Psoas muscle (tissue), 8 donors: ENCODE results near the gene SPTBN5. TPM values are rescaled to one million over a fixed set of nuclear protein-coding genes. Genes with fewer than 3 reads are reported as not detected.

ENCODE experiments used
- ATAC-seq, 4 donors: fragments of 200-7000 bp; cut with Tn5 transposase; one replicate each; pipeline ENCODE4 v1.9.1; 2020; ENCODE audit warnings: moderate library complexity in 3 of 4, mild to moderate bottlenecking in 2 of 4
- DNase-seq, 2 donors: peaks; one replicate each; pipeline ENCODE4 v3.0.0-alpha.2; 2020
- H3K27ac ChIP-seq: fragments of 200-600 bp; one replicate; pipeline ENCODE4 v1.8.0; 2022
- H3K27me3 ChIP-seq, 3 donors: fragments of 200-600 bp in 1 of 3; one replicate each; pipeline versions ENCODE4 v1.6.1 to v1.8.0; 2013 to 2022; ENCODE audit warnings: low read length in 2 of 3, mild to moderate bottlenecking in 2 of 3, moderate library complexity in 1 of 3; ENCODE audit not compliant: insufficient read depth in 3 of 3
- H3K36me3 ChIP-seq, 2 donors: fragments of 200-600 bp in 1 of 2; one replicate each; pipeline versions ENCODE4 v1.6.1 to v1.8.0; 2013 to 2022; ENCODE audit warnings: low read depth in 1 of 2, mild to moderate bottlenecking in 1 of 2, moderate library complexity in 1 of 2; ENCODE audit not compliant: insufficient read depth in 1 of 2
- H3K4me1 ChIP-seq: fragments of 200-600 bp; one replicate; pipeline ENCODE4 v1.8.0; 2022
- H3K4me3 ChIP-seq: fragments of 200-600 bp; one replicate; pipeline ENCODE4 v1.8.0; 2022; ENCODE audit warnings: mild to moderate bottlenecking
- H3K9me3 ChIP-seq: fragments of 200-600 bp; one replicate; pipeline ENCODE4 v1.8.0; 2022
- WGBS, 3 donors: extraction: QIAGEN DNeasy Blood & Tissue Kit; methylation state at CpG; one replicate each; pipeline versions ENCODE4 v1.1.6 to v1.1.7; 2013; 5-methylcytosine and 5-hydroxymethylcytosine counted together
- intact Hi-C, 2 donors: fragments of 100-400 bp; cut with DNase I; formaldehyde crosslinking; loops; one replicate each; pipeline versions ENCODE4 v1.11.0 to v1.14.2; 2022
- polyA plus RNA-seq, 3 donors: library from polyadenylated mRNA; stranded (reverse); fragments of 200-250 nt; gene quantifications; one replicate each; pipeline ENCODE4 v1.2.3, GENCODE V29; 2013
- total RNA-seq, 4 donors: library from RNA; stranded (reverse); fragmentation: NEBNext Ultra II Directional in 2 of 4; extraction: Animal tissue kit (Norgen Biotek cat#: 25700) in 2 of 4; gene quantifications; one replicate each; pipeline versions ENCODE4 v1.2.1 to v1.2.4, GENCODE V29; 2021 to 2023
- TF ChIP-seq, protein P1 (sequence below): fragments of 200-600 bp; IDR thresholded peaks from one replicate; pipeline ENCODE4 v1.8.0; 2022; ENCODE audit warnings: antibody characterized with exemption
- donor health status: healthy with polysubstance abuse.
- donor health status: DM: no; HTN: no; CAD: no; lungs with moderate emphysema.
- donor health status: Bipolar disorder and iron deficiency.
- donor health status: healthy.
- donor health status: DM: yes; HTN: yes; CAD: no.
- donor health status: DM: no; HTN: no; CAD: no.
- donor health status: DM: no; HTN: no; CAD: no.
- donor health status: DM: yes; HTN: yes; CAD: no.

Gene SPTBN5
- total and polyA plus RNA-seq, 7 donors: 0.10 to 0.47 (median 0.22) TPM

DNA sequence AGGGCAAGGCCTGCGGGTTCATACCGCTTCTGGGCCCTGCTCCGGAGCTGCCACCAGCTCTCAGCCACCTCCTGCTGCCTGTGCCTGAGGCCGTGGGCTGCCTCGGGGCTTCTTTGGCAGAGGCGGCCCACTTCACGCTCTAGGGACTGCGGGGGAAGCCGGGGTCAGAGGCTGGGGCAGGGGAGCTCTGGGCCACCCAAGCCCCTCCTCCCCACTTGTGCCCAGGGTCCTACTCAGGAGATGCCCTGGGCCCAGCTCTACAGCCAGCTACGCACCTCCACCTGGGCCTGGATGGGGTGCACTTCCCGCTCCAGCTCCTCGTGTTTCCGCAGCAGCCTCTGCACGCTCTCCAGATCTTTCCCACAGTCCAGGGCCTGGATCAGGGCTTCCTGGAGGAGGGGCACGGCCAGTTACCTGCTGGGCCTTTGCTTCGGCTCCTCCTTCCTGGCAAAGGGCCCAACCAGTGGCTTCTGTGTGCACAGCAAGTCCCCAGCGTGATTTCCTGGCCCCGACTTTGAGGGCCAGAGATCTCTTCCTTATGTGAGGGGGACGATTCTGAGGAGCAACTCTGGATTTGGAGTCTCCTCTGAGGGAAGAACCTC, 31.2 kb downstream of the SPTBN5 start:
- Histone ChIP-seq H3K27me3 (no peaks in the 10 kb centered on the region), H3K36me3 (no peaks in the 10 kb centered on the region), H3K9me3 (no peaks in the 10 kb centered on the region), H3K4me3 (no peak overlapping the region), H3K4me1 (no peaks in the 10 kb centered on the region), H3K27ac (no peak overlapping the region)
- DNase-seq: no peak
- WGBS, 3 donors: 84 to 88% (median 85%) methylated on average over 16 to 19 of the region's 19 CpGs
- no peak for ATAC-seq
- intact Hi-C loops: no loop called here
- TF ChIP-seq, protein P1, sequence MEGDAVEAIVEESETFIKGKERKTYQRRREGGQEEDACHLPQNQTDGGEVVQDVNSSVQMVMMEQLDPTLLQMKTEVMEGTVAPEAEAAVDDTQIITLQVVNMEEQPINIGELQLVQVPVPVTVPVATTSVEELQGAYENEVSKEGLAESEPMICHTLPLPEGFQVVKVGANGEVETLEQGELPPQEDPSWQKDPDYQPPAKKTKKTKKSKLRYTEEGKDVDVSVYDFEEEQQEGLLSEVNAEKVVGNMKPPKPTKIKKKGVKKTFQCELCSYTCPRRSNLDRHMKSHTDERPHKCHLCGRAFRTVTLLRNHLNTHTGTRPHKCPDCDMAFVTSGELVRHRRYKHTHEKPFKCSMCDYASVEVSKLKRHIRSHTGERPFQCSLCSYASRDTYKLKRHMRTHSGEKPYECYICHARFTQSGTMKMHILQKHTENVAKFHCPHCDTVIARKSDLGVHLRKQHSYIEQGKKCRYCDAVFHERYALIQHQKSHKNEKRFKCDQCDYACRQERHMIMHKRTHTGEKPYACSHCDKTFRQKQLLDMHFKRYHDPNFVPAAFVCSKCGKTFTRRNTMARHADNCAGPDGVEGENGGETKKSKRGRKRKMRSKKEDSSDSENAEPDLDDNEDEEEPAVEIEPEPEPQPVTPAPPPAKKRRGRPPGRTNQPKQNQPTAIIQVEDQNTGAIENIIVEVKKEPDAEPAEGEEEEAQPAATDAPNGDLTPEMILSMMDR: no peak

DNA sequence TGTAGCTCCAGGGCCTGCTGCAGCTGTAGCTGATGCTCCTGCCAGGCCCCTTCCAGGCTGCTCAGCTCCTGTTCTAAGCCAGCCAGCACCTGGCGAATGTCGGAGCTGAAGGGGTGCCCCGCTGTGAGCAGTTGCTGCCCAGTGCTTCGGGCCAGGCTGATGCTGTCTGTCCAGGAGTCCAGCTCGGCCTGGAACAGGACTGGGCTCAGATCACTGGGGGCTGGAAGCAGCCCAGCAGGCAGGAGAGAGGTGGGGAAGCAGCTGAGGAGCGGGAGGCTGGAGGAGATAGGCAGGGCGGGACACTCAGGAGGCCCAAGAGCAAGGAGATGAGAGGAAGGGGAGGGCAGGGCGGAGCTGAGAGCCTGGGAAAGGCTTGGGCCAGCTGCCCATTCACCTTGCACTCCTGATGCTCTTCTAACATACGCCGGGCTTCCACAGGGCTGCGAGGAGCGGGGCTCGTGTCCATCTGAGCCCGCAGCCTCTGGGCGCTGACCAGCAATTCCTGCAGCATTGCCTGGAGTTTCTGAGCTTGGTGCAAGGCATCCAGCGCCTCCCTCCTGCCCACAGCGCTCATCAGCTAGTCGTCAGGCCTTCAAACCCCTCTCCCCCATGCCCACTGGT, 32.0 kb downstream of the SPTBN5 start:
- 80 to 83% (median 80%) methylated on average over 15 to 18 of the region's 18 CpGs for WGBS, 3 donors
- ATAC-seq (no peak), DNase-seq (no peak)
- Histone ChIP-seq H3K27ac (no peak overlapping the region), H3K9me3 (no peaks in the 10 kb centered on the region), H3K27me3 (no peaks in the 10 kb centered on the region), H3K36me3 (no peaks in the 10 kb centered on the region), H3K4me3 (no peak overlapping the region), H3K4me1 (no peaks in the 10 kb centered on the region)
- intact Hi-C loops: no loop called here
- TF ChIP-seq, protein P1: no peak

DNA sequence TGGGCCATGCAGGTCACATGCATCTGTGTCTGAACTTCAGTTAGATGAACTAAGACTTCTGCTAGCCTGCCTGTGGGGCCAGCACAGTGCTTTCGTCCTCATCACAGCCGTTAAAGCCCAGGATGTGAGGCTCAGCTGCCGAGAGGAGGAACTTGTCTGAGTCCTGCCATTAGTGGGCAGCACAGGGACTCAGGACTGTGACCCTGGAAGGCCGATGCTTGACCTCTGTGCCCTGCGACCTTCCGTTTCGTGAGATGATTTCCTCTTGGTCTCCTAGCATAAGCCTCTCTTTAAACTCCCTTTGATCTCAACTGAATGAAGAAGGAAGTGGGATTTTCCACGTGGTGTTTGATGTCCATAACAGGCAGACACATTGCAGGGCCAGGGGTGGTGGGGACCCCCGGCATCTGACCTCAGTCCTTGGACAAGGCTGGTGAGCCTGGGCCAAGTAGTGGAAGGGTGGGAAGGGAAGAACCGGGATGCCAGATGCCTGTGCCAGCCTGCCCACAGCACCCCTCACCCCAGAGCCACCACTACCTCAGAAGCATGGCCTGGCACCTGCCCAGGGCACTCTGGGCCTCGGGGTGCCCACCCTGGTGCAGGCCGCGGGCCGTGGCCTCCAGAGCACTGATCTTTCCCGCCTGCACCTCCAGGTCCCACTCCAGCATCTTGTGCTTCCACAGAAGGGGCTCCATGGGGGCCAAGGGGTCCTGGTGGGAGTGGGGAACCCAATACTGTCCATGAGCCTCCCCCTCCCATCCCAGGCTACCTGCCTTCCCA, 33.6 kb downstream of the SPTBN5 start:
- no peak for DNase-seq
- intact Hi-C loops: no loop called here
- Histone ChIP-seq H3K4me3 (no peak overlapping the region), H3K4me1 (no peaks in the 10 kb centered on the region), H3K9me3 (no peaks in the 10 kb centered on the region), H3K27me3 (peaks cover 0 to 1% (median 0%) of the 10 kb centered on the region in 3 donors), H3K27ac (no peak overlapping the region), H3K36me3 (no peaks in the 10 kb centered on the region)
- ATAC-seq: no peak
- TF ChIP-seq, protein P1: no peak
- WGBS, 3 donors: 62 to 68% (median 63%) methylated on average over 15 of the region's 15 CpGs

DNA sequence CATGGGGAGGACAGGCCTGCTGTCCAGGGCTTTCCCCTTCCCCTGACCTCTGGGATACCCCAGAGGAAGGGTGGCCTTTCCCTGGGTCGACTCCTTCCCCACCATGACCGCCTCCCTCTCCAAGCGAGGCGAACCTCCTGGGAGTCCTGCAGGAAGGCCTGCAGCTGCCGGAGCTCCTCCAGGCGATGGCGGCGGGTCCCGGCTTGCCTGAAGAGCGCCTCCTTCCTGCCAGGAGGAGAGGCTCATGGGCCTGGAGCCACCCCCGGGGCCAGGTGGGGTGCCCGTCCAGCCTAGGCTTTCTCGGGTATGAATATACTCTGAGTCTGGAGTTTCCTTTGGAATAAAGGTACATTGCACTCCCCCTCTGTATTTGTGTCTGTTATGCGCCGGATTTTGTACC, 35.1 kb downstream of the SPTBN5 start:
- WGBS, 3 donors: 72 to 86% (median 77%) methylated on average over 15 of the region's 15 CpGs
- H3K4me3 ChIP-seq: no peak overlapping the region
- H3K36me3 ChIP-seq: no peaks in the 10 kb centered on the region
- no peaks in the 10 kb centered on the region for H3K4me1 ChIP-seq
- TF ChIP-seq, protein P1: no peak
- DNase-seq (no peak), ATAC-seq (no peak)
- intact Hi-C loops: no loop called here
- H3K9me3 ChIP-seq: no peaks in the 10 kb centered on the region
- no peak overlapping the region for H3K27ac ChIP-seq
- peaks cover 0 to 3% (median 2%) of the 10 kb centered on the region in 3 donors for H3K27me3 ChIP-seq
